NCI-H2196 (cell line): ENCODE results near the gene ADCYAP1.

Experiments used
- DNase-seq: peaks from one replicate; lab custom pipeline; 2025; ENCODE audit not compliant: unreplicated experiment; lab: John Stamatoyannopoulos, UW

The ADCYAP1 gene

DNA sequence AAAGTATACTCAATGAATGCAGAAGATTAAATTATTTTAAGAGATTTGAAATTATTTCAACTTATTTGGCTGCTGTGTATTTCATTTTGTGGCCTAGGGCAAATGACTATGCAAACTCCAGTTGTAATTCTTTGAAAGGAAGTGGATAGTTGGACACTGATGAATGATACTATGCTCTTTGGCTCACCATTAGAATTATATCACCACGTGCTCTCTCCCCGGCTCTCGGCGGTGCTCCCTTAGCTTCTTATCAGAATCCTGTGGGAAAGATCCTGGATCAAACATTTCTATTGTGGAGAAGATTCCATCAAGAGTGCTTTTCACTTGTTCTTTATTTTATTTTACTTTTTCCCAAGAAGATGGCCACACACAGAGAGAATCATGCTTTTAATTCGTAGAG, 55.2 kb downstream of the ADCYAP1 start:
- no peak for DNase-seq
